GM18858 (cell line): ENCODE results near the gene TSPYL1.
A peak's percentile ranks its signal among the peaks of the same experiment; 100 is the strongest.
"Not testable (repeated sequence)": the region's sequence is repeated elsewhere in the genome, so short reads cannot be mapped to it uniquely, and the experiment has no call there.

Source experiments
- ATAC-seq: cut with Tn5 transposase; IDR thresholded peaks from one replicate; pipeline ENCODE4 v1.9.1; 2021; ENCODE audit not compliant: unreplicated experiment

Gene TSPYL1

DNA sequence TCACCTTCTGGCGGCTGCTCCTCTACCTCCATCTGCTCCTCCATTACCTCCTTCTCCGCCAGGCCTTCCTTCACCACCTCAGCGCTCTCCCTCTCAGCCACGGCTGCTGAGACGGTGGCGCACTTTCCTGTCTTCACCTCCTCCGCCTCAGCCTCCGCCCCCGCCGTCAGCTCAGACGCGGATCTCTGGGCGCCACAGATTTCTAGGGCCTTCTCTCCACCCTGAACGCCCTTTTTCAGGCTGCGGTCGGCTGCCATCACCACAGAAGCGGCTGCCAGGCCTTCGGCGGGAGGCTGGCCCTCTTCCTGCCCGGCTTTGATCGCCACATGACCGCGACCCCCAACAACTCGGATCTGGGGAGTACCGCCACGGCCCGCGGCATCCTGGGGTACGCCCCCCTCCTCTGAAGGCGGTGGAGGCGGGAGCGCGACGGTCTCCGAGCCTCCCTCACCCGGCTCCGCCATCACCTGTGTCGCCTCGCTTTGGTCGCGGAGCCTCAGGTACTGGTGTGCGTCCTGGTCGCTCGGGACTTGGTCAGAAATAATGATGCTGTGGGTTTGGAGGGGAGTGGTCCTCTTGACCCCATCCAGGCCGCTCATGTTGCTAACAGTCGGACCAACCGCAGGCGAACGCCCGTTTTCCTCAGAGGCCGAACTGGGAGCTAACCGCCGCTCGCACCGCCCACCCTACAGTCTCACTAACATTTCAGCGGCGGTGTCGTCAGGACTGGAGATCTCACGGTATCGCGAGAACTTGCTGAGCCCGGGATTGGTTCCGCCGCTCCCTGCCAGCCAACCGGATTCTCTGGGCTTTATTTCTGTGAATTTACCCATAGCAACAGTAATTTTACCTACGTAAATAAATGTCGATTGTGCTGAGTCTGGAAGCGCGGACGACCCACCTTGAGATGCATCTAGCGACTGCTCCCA, at the start of gene TSPYL1:
Gene TSPYL1, minus strand, starts transcription at position 699 of the 929 bp plus-strand sequence. Its CDS starts 100 bp downstream, at position 599.
- ATAC-seq, result peak; percentile 91

DNA sequence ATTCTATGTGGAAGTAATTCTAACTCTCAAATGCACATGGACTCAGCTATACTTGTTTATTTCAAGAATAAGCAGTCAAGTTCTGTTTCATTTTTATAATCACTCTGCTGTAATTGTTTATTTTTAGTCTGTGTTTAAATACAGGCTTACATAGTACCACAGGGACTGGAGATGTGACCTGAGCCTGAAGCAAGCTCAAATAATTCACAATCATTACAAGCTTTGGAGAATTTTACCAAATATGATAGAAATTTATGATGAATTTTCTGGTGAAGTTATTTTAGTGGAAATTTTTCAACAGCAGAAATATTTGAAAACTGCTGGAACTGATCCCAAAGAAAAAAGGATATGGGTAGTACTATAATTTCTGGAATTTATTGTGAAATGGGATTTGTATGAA, 49.4 kb upstream of the TSPYL1 start:
- ATAC-seq, result no peak

DNA sequence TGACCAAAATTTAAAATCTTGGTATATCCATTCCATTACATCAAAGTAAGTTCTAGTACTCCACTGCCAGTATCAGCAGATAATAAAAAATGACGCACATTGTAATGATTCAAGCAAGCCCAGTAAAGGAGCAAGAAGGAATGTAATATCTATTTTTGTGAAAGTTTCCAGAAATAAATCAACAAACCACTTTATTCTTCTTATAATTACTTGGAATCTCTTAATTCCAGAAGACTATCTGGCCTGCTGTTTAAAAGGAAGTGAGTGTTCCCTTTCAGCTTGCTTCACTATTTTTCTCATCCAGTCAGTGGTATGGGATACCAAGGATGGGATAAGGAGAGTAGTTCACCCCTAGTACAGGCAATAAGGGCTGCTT, 48.8 kb upstream of the TSPYL1 start:
- ATAC-seq, result no peak

GRCh38 chr6:116327803-116328527, 48.2 kb upstream of the TSPYL1 start:
- ATAC-seq, result no peak

DNA sequence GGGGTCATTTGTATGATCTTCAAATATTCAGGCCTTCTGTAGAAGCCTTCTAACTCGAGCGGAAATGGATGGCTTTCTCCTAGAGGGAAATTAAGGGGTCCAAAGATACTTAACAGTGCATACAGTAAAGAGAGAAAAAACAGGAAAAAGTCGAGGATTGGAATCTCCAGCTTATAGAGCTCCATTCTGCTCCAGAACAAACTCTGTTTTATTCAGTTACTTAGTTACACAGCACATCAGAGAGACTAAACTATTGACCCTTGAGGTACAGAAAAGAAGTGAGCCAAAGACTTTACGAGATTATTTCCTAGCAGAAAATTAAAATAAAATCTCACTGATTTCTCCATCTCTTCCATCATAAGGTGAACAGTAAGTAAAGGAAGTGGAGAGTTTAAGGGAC, 47.3 kb upstream of the TSPYL1 start:
- no peak for ATAC-seq

GRCh38 chr6:116326181-116326671, 46.5 kb upstream of the TSPYL1 start:
- no peak for ATAC-seq

- ATAC-seq, result not testable (repeated sequence)
These were observed 46.0 kb upstream of the TSPYL1 start for GRCh38 chr6:116325634-116326132.

GRCh38 chr6:116323863-116324262, 44.1 kb upstream of the TSPYL1 start:
- no peak for ATAC-seq

GRCh38 chr6:116321933-116322332, 42.2 kb upstream of the TSPYL1 start:
- ATAC-seq, result not testable (repeated sequence)

DNA sequence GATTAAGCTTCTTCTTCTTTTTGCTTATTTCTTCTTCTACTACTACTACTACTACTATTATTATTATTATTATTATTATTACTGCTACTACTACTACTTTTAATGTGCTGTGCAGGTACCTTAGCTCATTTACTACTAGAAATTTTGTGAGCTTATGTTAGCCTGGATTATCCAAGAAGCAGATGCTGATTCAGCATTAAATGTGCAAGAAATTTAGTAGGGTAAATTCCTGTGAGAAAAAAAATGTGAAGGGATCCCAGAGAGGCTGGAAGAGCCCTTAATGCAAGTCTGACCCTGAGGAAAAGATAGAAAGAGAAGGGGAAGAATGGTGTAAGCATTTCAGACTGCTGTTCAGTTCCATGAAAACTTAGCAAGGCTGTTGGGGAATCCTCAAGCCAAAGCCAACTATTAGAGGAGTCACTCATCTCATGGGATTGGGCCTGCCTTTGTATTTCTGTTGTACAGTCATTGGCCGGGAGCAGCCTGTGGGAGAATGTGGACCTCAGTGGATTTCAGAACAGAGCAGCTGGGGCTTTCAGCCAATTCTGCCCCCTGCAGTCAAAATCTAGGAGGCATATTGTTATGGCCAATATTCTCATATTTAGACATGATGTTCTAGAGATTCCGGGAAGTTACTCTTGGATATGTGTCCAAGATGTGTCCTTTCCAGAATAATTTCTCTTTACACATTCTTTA, 37.2 kb upstream of the TSPYL1 start:
- no peak for ATAC-seq

DNA sequence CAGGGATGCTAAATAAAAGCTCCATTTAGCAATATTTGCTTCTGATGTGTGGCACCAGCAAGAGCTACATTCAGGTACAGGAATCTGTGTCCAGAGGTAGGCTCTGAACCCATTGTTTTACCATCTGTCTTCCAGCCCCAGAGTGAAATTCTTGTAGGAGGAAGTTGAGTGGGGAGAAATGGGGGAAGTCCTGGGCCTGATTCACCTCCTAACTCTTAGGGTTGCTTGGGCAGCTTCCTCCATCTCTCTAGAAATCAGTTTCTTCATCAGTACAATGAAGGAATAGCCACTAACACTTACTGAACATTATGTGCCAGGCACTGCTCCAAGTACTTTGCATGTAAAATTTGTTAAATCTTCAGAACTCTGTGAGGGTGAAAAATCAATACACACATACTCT, 35.1 kb upstream of the TSPYL1 start:
- no peak for ATAC-seq

GRCh38 chr6:116314218-116314617, 34.5 kb upstream of the TSPYL1 start:
- no peak for ATAC-seq

DNA sequence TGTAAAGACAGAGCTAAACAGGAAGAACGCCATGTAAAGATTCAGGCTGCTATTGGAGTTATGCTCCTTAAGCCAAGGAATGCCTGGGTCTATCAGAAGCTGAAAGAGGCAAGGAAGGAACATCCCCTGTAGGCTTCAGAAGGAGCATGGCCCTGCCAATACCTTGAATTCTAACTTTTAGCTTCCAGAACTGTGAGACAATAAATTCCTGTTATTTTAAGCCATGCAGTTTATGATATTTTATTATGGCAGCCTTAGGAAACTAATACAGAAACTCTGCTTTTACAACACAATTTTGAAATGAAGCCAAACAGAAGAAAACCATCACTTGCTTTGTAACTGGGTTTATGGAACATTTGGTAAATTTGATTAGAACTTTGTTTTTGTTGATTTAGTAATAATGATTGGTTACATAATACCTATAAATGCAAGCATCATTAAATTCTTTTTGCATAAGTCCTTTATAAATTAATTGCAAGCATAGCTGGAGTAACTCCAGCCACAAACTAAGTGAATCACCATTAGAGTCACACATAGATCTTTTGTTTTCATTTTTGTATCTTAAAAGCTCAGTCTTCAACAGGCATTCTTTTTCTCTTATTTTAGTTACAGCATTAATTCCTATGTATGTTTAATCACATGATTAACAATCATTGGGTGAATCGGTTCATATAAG, 33.5 kb upstream of the TSPYL1 start:
- ATAC-seq, result no peak

- ATAC-seq, result no peak
These were observed 29.9 kb upstream of the TSPYL1 start for GRCh38 chr6:116309657-116310056.

GRCh38 chr6:116309001-116309400, 29.3 kb upstream of the TSPYL1 start:
- ATAC-seq, result no peak

- no peak for ATAC-seq
These were observed 27.9 kb upstream of the TSPYL1 start for GRCh38 chr6:116307633-116308032.

- ATAC-seq, result no peak
These were observed 27.3 kb upstream of the TSPYL1 start for GRCh38 chr6:116307001-116307400.

GRCh38 chr6:116304538-116305097, 24.9 kb upstream of the TSPYL1 start:
- no peak for ATAC-seq

DNA sequence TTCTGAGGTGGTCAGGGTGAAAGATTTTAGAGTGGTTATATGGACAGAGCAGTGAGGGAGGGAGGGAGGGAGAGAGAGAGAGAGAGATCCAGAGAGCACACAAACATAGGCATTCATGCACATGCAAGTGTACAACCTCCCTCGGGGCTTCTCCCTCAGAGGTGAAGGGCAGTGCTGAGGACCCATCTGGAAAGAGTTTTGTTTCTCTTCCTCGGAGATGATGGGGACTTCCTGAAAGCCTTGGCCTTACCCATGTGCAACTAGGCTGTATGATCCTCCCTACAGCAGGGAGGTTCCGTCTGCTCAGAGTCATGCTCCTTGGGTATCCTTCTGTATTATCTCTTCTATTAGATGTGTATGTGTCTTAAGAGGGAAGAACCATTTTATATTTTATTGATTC, 21.4 kb upstream of the TSPYL1 start:
- ATAC-seq, result no peak

- ATAC-seq, result no peak
These were observed 20.8 kb upstream of the TSPYL1 start for GRCh38 chr6:116300566-116300965.
